ENCODE results near the gene RHOBTB1.

RHOBTB1 gene

DNA sequence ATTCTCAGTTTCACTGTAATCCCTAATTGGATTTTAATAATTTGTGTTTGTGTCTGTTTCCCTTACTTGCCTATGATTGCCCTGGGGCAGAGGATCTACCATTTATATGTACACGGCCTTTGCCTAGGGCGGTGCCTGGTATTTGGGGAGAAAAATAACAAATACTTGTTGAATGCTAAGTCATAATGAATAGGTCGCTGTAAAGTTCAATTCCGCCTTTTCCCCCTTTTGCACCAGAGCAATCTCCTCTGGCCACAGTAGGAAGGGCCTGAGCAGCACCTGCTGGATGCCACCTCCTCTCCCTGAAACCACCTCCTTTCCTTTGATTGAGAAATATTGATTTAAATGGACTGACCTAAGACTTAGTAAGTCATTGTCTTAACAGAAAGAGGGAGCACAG is 70.2 kb downstream of the RHOBTB1 start:
- peaks cover 17 to 24% of the 10 kb centered on the region in 2 donors for H3K36me3 ChIP-seq (ENCODE audit: control insufficient read depth in 1 of 2, insufficient read depth in 2 of 2, low read length in 2 of 2)
- no peaks in the 10 kb centered on the region for H3K4me1 ChIP-seq (ENCODE audit: control insufficient read depth in 1 of 2, insufficient read depth in 2 of 2, low read length in 2 of 2)
- no peak overlapping the region for H3K27ac ChIP-seq (ENCODE audit: low read length)
- H3K4me3 ChIP-seq (ENCODE audit: low read depth in 1 of 2, low read length in 2 of 2) = no peak overlapping the region
- H3K9me3 ChIP-seq (ENCODE audit: control insufficient read depth in 1 of 2, low read length in 2 of 2) = no peaks in the 10 kb centered on the region
- H3K27me3 ChIP-seq (ENCODE audit: low read depth, low read length) = no peaks in the 10 kb centered on the region

DNA sequence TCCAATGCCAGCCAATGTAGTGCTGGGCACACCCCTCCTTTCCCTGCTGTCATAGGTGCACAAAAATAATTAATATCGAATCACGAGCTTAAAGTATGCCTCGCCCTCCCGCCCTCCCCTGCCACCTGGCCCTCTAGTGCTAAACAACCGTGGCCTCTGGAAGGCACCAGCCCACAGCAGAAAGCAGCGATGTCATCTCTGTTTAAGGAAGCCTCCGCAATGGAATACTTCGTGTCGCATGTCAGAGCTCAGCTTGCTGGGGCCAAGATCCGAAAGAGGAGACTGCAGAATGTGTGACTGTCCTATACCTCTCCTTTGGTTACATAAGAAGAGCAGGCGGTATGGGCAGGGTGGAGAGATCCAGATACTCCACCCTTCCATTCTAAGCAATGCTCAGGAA is 71.5 kb downstream of the RHOBTB1 start:
- Histone ChIP-seq H3K4me1 (ENCODE audit: control insufficient read depth in 1 of 2, insufficient read depth in 2 of 2, low read length in 2 of 2) (no peaks in the 10 kb centered on the region), H3K4me3 (ENCODE audit: low read depth in 1 of 2, low read length in 2 of 2) (no peak overlapping the region), H3K27ac (ENCODE audit: low read length) (no peak overlapping the region), H3K9me3 (ENCODE audit: control insufficient read depth in 1 of 2, low read length in 2 of 2) (no peaks in the 10 kb centered on the region), H3K36me3 (ENCODE audit: control insufficient read depth in 1 of 2, insufficient read depth in 2 of 2, low read length in 2 of 2) (peaks cover 17 to 24% of the 10 kb centered on the region in 2 donors), H3K27me3 (ENCODE audit: low read depth, low read length) (no peaks in the 10 kb centered on the region)

DNA sequence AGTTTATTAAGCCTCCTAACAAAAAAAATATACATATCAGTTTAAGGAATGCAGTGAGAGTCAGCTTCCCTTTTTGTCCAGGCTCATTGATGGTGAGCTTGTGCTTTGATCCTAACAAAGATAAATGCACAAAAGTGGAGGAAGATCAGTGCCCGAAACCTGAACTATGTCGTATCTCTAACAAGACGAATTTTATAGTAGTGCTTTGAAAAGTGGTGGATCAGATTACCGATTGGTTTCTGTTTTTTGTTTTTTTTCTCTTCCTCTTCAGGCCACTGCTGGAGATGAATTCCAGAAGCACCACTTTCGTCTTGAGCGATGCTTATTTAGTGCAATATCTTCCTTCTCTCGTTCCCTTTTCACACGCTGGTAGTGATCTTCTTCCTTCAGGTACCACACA is 72.8 kb downstream of the RHOBTB1 start:
- Histone ChIP-seq H3K4me3 (ENCODE audit: low read depth in 1 of 2, low read length in 2 of 2) (no peak overlapping the region), H3K27me3 (ENCODE audit: low read depth, low read length) (no peaks in the 10 kb centered on the region), H3K4me1 (ENCODE audit: control insufficient read depth in 1 of 2, insufficient read depth in 2 of 2, low read length in 2 of 2) (no peaks in the 10 kb centered on the region), H3K9me3 (ENCODE audit: control insufficient read depth in 1 of 2, low read length in 2 of 2) (no peaks in the 10 kb centered on the region), H3K27ac (ENCODE audit: low read length) (no peak overlapping the region), H3K36me3 (ENCODE audit: control insufficient read depth in 1 of 2, insufficient read depth in 2 of 2, low read length in 2 of 2) (peaks cover 17 to 24% of the 10 kb centered on the region in 2 donors)

DNA sequence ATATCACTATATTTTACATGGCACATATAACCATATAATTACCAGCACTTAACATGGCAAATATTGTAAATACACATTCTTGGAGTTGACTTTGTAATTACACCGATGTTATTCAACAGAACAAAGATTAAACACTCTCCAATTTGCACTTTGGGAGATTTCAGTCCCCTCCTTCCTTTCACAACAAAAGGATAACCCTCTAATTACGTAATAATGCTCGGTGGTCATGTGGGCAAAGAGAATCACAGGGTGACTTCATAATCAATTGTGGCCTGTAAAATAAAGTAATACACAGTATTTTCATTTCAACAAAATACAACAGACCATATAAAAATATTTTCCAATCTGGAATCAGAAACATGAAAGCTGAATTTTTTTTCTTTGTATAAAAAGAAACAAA is 73.2 kb downstream of the RHOBTB1 start:
- no peak overlapping the region for H3K27ac ChIP-seq (ENCODE audit: low read length)
- no peak overlapping the region for H3K4me3 ChIP-seq (ENCODE audit: low read depth in 1 of 2, low read length in 2 of 2)
- H3K9me3 ChIP-seq (ENCODE audit: control insufficient read depth in 1 of 2, low read length in 2 of 2) = no peaks in the 10 kb centered on the region
- peaks cover 17 to 24% of the 10 kb centered on the region in 2 donors for H3K36me3 ChIP-seq (ENCODE audit: control insufficient read depth in 1 of 2, insufficient read depth in 2 of 2, low read length in 2 of 2)
- H3K4me1 ChIP-seq (ENCODE audit: control insufficient read depth in 1 of 2, insufficient read depth in 2 of 2, low read length in 2 of 2) = no peaks in the 10 kb centered on the region
- H3K27me3 ChIP-seq (ENCODE audit: low read depth, low read length) = no peaks in the 10 kb centered on the region

DNA sequence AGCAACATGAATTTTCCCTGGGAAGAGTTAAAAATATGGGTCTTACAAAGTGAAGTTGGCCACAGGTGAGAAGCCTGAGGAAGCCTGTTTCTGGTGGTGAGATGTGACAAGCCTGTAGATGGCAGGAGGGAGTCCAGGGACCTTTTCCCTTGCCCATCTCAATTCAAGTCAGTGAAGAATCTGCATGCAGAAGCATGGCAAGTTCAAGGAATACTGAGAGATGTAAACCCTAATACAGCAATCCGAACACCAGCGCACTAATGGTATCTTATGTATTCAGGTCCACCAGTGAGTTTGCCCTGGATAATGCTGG is 73.6 kb downstream of the RHOBTB1 start:
- H3K27ac ChIP-seq (ENCODE audit: low read length) = no peak overlapping the region
- H3K4me1 ChIP-seq (ENCODE audit: control insufficient read depth in 1 of 2, insufficient read depth in 2 of 2, low read length in 2 of 2) = no peaks in the 10 kb centered on the region
- H3K9me3 ChIP-seq (ENCODE audit: control insufficient read depth in 1 of 2, low read length in 2 of 2) = no peaks in the 10 kb centered on the region
- no peaks in the 10 kb centered on the region for H3K27me3 ChIP-seq (ENCODE audit: low read depth, low read length)
- H3K4me3 ChIP-seq (ENCODE audit: low read depth in 1 of 2, low read length in 2 of 2) = no peak overlapping the region
- H3K36me3 ChIP-seq (ENCODE audit: control insufficient read depth in 1 of 2, insufficient read depth in 2 of 2, low read length in 2 of 2) = peaks cover 17 to 24% of the 10 kb centered on the region in 2 donors

DNA sequence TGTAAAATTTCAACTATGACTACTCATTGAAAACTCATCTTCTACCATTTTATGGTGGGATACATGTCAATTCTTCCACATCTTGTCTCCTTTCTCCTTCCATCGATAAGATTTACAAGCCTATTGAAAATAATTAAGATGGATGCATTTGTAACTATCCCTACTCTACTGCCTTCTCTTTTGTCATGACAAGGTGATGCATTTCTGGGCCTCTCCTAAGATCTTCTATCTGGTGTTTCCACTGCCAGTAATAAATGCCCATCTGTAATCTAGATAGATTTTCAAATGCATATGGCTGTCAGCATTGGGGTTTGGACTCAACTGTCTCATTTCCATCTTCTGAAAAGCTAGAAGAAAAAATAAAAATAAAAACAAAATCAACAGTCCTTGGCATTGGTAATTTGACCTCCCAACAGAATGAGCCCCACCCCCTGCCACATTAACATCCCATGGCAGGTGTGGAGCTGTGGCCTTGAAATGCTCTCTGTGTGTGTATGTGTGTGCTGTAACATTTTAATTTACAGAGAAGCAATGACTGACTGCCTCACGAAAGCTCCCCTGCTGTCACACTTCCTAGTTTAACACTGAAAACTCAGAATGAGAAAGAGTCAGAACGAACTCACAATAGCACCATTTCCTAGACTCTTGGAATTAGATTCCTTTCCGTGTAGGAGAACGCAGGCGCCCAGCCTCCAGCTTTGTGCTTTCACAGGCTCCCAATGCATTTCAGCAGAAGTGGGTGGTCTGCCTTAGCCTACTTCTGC is 74.2 kb downstream of the RHOBTB1 start:
- Histone ChIP-seq H3K27ac (ENCODE audit: low read length) (no peak overlapping the region), H3K4me3 (ENCODE audit: low read depth in 1 of 2, low read length in 2 of 2) (no peak overlapping the region), H3K36me3 (ENCODE audit: control insufficient read depth in 1 of 2, insufficient read depth in 2 of 2, low read length in 2 of 2) (peaks cover 17 to 24% of the 10 kb centered on the region in 2 donors), H3K4me1 (ENCODE audit: control insufficient read depth in 1 of 2, insufficient read depth in 2 of 2, low read length in 2 of 2) (no peaks in the 10 kb centered on the region), H3K27me3 (ENCODE audit: low read depth, low read length) (no peaks in the 10 kb centered on the region), H3K9me3 (ENCODE audit: control insufficient read depth in 1 of 2, low read length in 2 of 2) (no peaks in the 10 kb centered on the region)

DNA sequence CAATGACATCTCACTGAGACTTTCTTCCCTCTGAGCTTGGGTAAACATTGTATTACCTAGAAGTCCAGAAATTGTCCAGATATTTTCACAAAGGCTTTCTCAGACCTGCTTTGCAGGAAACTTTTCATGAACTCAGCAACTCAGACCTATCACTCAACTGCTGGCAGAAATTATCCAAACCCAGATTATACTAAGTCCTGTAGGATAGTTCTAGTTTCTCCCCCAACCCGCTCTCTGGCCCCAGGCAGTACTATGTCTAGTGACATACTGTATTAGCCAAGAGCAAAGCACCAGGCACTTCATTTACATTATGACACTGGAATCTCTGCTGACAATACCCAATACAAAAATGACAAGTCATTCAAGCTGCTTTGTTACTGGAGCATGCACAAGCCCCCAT is 75.0 kb downstream of the RHOBTB1 start:
- H3K4me3 ChIP-seq (ENCODE audit: low read depth in 1 of 2, low read length in 2 of 2) = no peak overlapping the region
- H3K36me3 ChIP-seq (ENCODE audit: control insufficient read depth in 1 of 2, insufficient read depth in 2 of 2, low read length in 2 of 2) = peaks cover 17% of the 10 kb centered on the region in 2 donors
- H3K9me3 ChIP-seq (ENCODE audit: control insufficient read depth in 1 of 2, low read length in 2 of 2) = no peaks in the 10 kb centered on the region
- no peak overlapping the region for H3K27ac ChIP-seq (ENCODE audit: low read length)
- H3K4me1 ChIP-seq (ENCODE audit: control insufficient read depth in 1 of 2, insufficient read depth in 2 of 2, low read length in 2 of 2) = no peaks in the 10 kb centered on the region
- H3K27me3 ChIP-seq (ENCODE audit: low read depth, low read length) = no peaks in the 10 kb centered on the region

DNA sequence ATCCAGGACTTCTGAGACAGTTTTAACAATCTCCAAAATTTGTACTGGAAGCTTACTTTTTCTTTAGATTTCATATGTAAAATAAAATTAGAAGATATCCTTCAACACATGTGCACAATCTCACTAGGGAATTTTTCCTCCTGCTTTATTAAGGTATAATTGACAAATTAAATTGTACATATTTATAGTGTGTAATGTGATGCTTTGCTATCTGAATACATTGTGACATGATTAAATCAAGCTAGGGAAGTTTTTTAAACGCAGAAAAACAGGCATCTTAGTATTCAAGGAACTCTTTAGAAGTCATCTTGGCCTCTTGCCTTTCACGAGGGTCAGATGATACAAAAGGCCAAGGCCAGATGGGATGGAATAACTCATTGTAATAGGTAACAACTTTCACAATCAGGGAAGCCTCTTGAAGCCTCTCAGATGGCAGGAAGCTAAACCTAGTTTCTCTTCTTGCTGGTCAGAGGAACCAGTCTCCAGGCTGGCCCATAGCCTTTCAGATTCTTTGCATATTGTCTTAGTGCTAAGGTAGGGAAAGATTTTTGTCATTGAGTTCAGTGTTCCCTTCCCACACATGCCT is 78.7 kb downstream of the RHOBTB1 start:
- no peaks in the 10 kb centered on the region for H3K4me1 ChIP-seq (ENCODE audit: control insufficient read depth in 1 of 2, insufficient read depth in 2 of 2, low read length in 2 of 2)
- H3K27me3 ChIP-seq (ENCODE audit: low read depth, low read length) = no peaks in the 10 kb centered on the region
- peaks cover 0 to 5% of the 10 kb centered on the region in 2 donors for H3K36me3 ChIP-seq (ENCODE audit: control insufficient read depth in 1 of 2, insufficient read depth in 2 of 2, low read length in 2 of 2)
- H3K27ac ChIP-seq (ENCODE audit: low read length) = no peak overlapping the region
- H3K9me3 ChIP-seq (ENCODE audit: control insufficient read depth in 1 of 2, low read length in 2 of 2) = no peaks in the 10 kb centered on the region
- H3K4me3 ChIP-seq (ENCODE audit: low read depth in 1 of 2, low read length in 2 of 2) = no peak overlapping the region

DNA sequence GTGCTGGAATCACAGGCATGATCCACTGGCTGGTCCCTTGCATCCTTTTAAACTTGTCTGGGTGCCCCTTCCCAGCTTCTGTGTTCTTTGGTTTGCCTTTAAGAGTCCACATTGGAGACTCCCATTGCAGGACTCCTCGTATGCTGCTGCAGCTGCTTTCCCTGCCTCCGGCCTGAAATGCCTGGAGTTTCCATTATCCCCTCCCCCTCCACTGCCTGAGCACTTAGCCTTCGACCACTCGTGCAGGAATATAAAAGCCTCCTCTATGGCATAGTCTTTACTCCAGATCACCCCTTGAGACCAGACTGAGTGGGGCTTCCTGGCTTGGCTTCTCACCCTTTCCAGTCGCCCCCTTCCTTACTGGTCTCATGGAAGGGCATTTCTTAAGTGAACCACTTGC is 80.2 kb downstream of the RHOBTB1 start:
- Histone ChIP-seq H3K27me3 (ENCODE audit: low read depth, low read length) (no peaks in the 10 kb centered on the region), H3K27ac (ENCODE audit: low read length) (no peak overlapping the region), H3K36me3 (ENCODE audit: control insufficient read depth in 1 of 2, insufficient read depth in 2 of 2, low read length in 2 of 2) (no peaks in the 10 kb centered on the region), H3K4me1 (ENCODE audit: control insufficient read depth in 1 of 2, insufficient read depth in 2 of 2, low read length in 2 of 2) (no peaks in the 10 kb centered on the region), H3K9me3 (ENCODE audit: control insufficient read depth in 1 of 2, low read length in 2 of 2) (no peaks in the 10 kb centered on the region), H3K4me3 (ENCODE audit: low read depth in 1 of 2, low read length in 2 of 2) (no peak overlapping the region)

DNA sequence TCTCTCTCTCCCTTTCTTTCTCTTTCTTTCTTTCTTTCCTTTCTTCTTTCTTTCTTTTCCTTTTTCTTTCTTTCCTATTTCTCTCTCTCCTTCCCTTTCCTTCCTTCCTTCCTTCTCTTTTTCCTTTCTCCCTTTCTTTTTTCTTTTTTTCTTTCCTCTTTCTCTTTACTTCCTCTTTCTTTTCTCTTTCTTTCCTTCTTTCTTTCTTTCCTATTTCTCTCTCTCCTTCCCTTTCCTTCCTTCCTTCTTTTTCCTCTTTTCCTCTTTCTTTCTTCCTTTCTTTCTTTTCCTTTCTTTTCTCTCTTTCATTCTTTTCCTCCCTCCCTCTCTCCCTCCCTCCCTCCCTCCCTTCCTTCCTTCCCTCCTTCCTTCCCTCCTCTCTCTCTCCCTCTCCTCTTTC is 81.5 kb downstream of the RHOBTB1 start:
- H3K9me3 ChIP-seq (ENCODE audit: control insufficient read depth in 1 of 2, low read length in 2 of 2) = no peaks in the 10 kb centered on the region
- no peaks in the 10 kb centered on the region for H3K36me3 ChIP-seq (ENCODE audit: control insufficient read depth in 1 of 2, insufficient read depth in 2 of 2, low read length in 2 of 2)
- no peaks in the 10 kb centered on the region for H3K27me3 ChIP-seq (ENCODE audit: low read depth, low read length)

DNA sequence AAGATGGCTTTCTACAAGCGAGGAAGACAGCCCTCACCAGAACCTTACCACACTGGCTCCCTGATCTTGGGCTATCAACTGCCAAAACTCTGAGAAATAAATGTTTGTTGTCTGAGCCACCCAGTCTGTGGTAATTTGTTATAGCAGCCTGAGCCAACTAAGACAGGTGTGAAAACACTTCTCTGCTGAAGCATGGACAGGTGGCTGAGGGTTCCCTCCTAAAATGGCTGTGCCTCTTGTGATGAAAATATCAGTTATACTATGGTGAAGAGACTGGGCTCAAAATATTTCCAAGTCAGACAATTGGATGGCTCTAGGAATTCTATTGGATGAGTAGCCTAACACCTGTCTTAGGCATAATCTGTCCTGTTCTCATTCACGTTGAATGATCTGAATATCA is 87.6 kb downstream of the RHOBTB1 start:
- H3K4me3 ChIP-seq (ENCODE audit: low read depth in 1 of 2, low read length in 2 of 2) = no peak overlapping the region
- no peaks in the 10 kb centered on the region for H3K4me1 ChIP-seq (ENCODE audit: control insufficient read depth in 1 of 2, insufficient read depth in 2 of 2, low read length in 2 of 2)
- H3K27me3 ChIP-seq (ENCODE audit: low read depth, low read length) = no peaks in the 10 kb centered on the region
- no peak overlapping the region for H3K27ac ChIP-seq (ENCODE audit: low read length)
- H3K36me3 ChIP-seq (ENCODE audit: control insufficient read depth in 1 of 2, insufficient read depth in 2 of 2, low read length in 2 of 2) = no peaks in the 10 kb centered on the region
- H3K9me3 ChIP-seq (ENCODE audit: control insufficient read depth in 1 of 2, low read length in 2 of 2) = no peaks in the 10 kb centered on the region

More for the DNA sequence above, 81.5 kb downstream of the RHOBTB1 start:
- H3K4me1 ChIP-seq (ENCODE audit: control insufficient read depth in 1 of 2, insufficient read depth in 2 of 2, low read length in 2 of 2) = no peaks in the 10 kb centered on the region
- H3K4me3 ChIP-seq (ENCODE audit: low read depth in 1 of 2, low read length in 2 of 2) = no peak overlapping the region
- H3K27ac ChIP-seq (ENCODE audit: low read length) = no peak overlapping the region

DNA sequence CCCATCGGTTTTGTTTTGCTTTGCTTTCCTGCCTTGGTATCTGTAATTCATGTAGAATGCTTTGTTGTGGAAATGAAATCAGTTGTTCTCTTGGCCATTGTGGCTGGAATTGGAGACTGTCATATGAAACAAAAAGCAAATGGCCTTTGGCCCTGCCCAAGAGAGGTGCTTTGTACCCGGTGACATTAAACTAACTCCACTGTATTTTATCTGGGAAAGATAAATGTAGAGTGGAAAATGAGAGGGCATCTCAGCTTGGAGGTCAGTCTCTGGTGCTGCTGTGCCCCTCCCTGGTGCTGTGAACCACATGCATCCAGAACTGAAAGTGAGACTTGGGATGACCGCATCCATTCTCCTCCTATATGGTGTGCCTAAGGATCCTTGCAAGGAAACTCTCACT is 90.3 kb downstream of the RHOBTB1 start:
- no peaks in the 10 kb centered on the region for H3K27me3 ChIP-seq (ENCODE audit: low read depth, low read length)
- H3K36me3 ChIP-seq (ENCODE audit: control insufficient read depth in 1 of 2, insufficient read depth in 2 of 2, low read length in 2 of 2) = no peaks in the 10 kb centered on the region
- no peaks in the 10 kb centered on the region for H3K4me1 ChIP-seq (ENCODE audit: control insufficient read depth in 1 of 2, insufficient read depth in 2 of 2, low read length in 2 of 2)
- no peak overlapping the region for H3K27ac ChIP-seq (ENCODE audit: low read length)
- no peak overlapping the region for H3K4me3 ChIP-seq (ENCODE audit: low read depth in 1 of 2, low read length in 2 of 2)
- H3K9me3 ChIP-seq (ENCODE audit: control insufficient read depth in 1 of 2, low read length in 2 of 2) = no peaks in the 10 kb centered on the region
